Endothelial cell of umbilical vein (primary cell): Measurements from ENCODE around the gene DCPS.

Experiments
- CTCF ChIP-seq, 2 donors: IDR thresholded peaks; 1 replicate in 1 of 2; 2 replicates in 1 of 2; pipeline ENCODE4 v1.5.1; 2011; ENCODE audit warnings: low read length in 2 of 2, mild to moderate bottlenecking in 2 of 2, moderate library complexity in 2 of 2, control low read depth in 1 of 2, inconsistent platforms in 1 of 2, low read depth in 1 of 2; ENCODE audit not compliant: insufficient read depth in 1 of 2; ENCODE audit errors: extremely low read depth in 1 of 2
- EZH2 ChIP-seq: IDR thresholded peaks from 2 replicates; pipeline ENCODE4 v1.6.1; 2012; ENCODE audit warnings: borderline replicate concordance, low read depth, mild to moderate bottlenecking, moderate library complexity, low read length, inconsistent platforms; ENCODE audit not compliant: severe bottlenecking
- FOS ChIP-seq: IDR thresholded peaks from 2 replicates; pipeline ENCODE4 v1.6.1; 2011; ENCODE audit warnings: mild to moderate bottlenecking, low read length, moderate library complexity, borderline replicate concordance; ENCODE audit not compliant: insufficient read depth
- JUN ChIP-seq: IDR thresholded peaks from 2 replicates; pipeline ENCODE4 v1.6.1; 2011; ENCODE audit warnings: borderline replicate concordance, low read depth; ENCODE audit not compliant: insufficient read length, insufficient read depth
- MAX ChIP-seq: IDR thresholded peaks from 2 replicates; pipeline ENCODE4 v1.6.1; 2011; ENCODE audit not compliant: insufficient read depth, insufficient read length
- MYC ChIP-seq: IDR thresholded peaks from one replicate; pipeline ENCODE4 v1.6.1; 2011; ENCODE audit warnings: mild to moderate bottlenecking, low read depth, low read length
- POLR2A ChIP-seq: IDR thresholded peaks from 2 replicates; pipeline ENCODE4 v1.6.1; 2012; ENCODE audit warnings: low read depth, mild to moderate bottlenecking, control low read depth, low read length
- POLR2AphosphoS5 ChIP-seq: IDR thresholded peaks from 2 replicates; pipeline ENCODE4 v1.6.1; 2012; ENCODE audit warnings: low read depth, mild to moderate bottlenecking, control low read depth, low read length, moderate library complexity; ENCODE audit not compliant: insufficient read depth

GRCh38 chr11:126311401-126312291 lies 7.8 kb downstream of the DCPS start:
- TF ChIP-seq CTCF (IDR thresholded peaks at IDR 0.05; ENCODE audit: extremely low read depth in 1 of 2, insufficient read depth in 1 of 2, low read depth in 1 of 2, low read length in 2 of 2) = no peak
- TF ChIP-seq POLR2A = no peak
- TF ChIP-seq EZH2 = no peak
- no peak for TF ChIP-seq MAX
- no peak for TF ChIP-seq JUN
- no peak for TF ChIP-seq POLR2AphosphoS5
- no peak for TF ChIP-seq FOS
- TF ChIP-seq MYC = no peak
